ENCODE measurements around the gene PGAP3. TPM values are rescaled to one million over a fixed set of nuclear protein-coding genes. Genes with fewer than 3 reads are reported as not detected.

PGAP3 gene
- total and polyA plus RNA-seq, 2 donors from 2014 or later = 33.8 to 48.5 TPM

GRCh38 chr17:39634384-39634871, 53.4 kb downstream of the PGAP3 start:
- Histone ChIP-seq H3K9ac (ENCODE audit: low read length in 3 of 3) (peak overlapping the region in 1 of 3 donors; percentile 55), H3K27me3 (ENCODE audit: control insufficient read depth, insufficient read depth, low read length) (no peaks in the 10 kb centered on the region), H3K27ac (ENCODE audit: low read depth in 2 of 2, low read length in 2 of 2) (no peak overlapping the region), H3K36me3 (ENCODE audit: control insufficient read depth in 2 of 3, insufficient read depth in 3 of 3, low read length in 3 of 3) (no peaks in the 10 kb centered on the region), H3K4me3 (ENCODE audit: low read length in 3 of 3) (no peak overlapping the region), H3K4me1 (ENCODE audit: control insufficient read depth in 2 of 3, insufficient read depth in 2 of 3, low read depth in 1 of 3, low read length in 3 of 3) (peaks cover 2 to 24% (median 15%) of the 10 kb centered on the region in 3 donors), H3K9me3 (ENCODE audit: control insufficient read depth in 2 of 3, insufficient read depth in 1 of 3, low read length in 3 of 3) (no peaks in the 10 kb centered on the region)
- DNase-seq (peak in 3 of 5 donors; percentile 52 to 87 (median 86)), FAIRE-seq (no peak)
- intact Hi-C loops (cut with DNase I) = no loop called here
- peak; percentile 55 for TF ChIP-seq CTCF (IDR thresholded peaks at IDR 0.05; ENCODE audit: borderline replicate concordance, extremely low read depth, insufficient read depth)

GRCh38 chr17:39633570-39634183, 54.2 kb downstream of the PGAP3 start:
- Histone ChIP-seq H3K4me1 (ENCODE audit: control insufficient read depth in 2 of 3, insufficient read depth in 2 of 3, low read depth in 1 of 3, low read length in 3 of 3) (peaks cover 2 to 21% (median 15%) of the 10 kb centered on the region in 3 donors), H3K27ac (ENCODE audit: low read depth in 2 of 2, low read length in 2 of 2) (peak overlapping the region in 1 of 2 donors; percentile 11), H3K9me3 (ENCODE audit: control insufficient read depth in 2 of 3, insufficient read depth in 1 of 3, low read length in 3 of 3) (no peaks in the 10 kb centered on the region), H3K27me3 (ENCODE audit: control insufficient read depth, insufficient read depth, low read length) (no peaks in the 10 kb centered on the region), H3K36me3 (ENCODE audit: control insufficient read depth in 2 of 3, insufficient read depth in 3 of 3, low read length in 3 of 3) (no peaks in the 10 kb centered on the region), H3K9ac (ENCODE audit: low read length in 3 of 3) (no peak overlapping the region), H3K4me3 (ENCODE audit: low read length in 3 of 3) (no peak overlapping the region)
- intact Hi-C loops (cut with DNase I) = no loop called here
- FAIRE-seq = no peak
- no peak for DNase-seq
- no peak for TF ChIP-seq CTCF (IDR thresholded peaks at IDR 0.05; ENCODE audit: borderline replicate concordance, extremely low read depth, insufficient read depth)

GRCh38 chr17:39632153-39632941, 55.5 kb downstream of the PGAP3 start:
- H3K9me3 ChIP-seq (ENCODE audit: control insufficient read depth in 2 of 3, insufficient read depth in 1 of 3, low read length in 3 of 3) = no peaks in the 10 kb centered on the region
- peaks cover 0 to 9% (median 6%) of the 10 kb centered on the region in 3 donors for H3K4me1 ChIP-seq (ENCODE audit: control insufficient read depth in 2 of 3, insufficient read depth in 2 of 3, low read depth in 1 of 3, low read length in 3 of 3)
- H3K36me3 ChIP-seq (ENCODE audit: control insufficient read depth in 2 of 3, insufficient read depth in 3 of 3, low read length in 3 of 3) = no peaks in the 10 kb centered on the region
- peak overlapping the region in 1 of 3 donors; percentile 34 for H3K9ac ChIP-seq (ENCODE audit: low read length in 3 of 3)
- DNase-seq (peak in 3 of 5 donors; percentile 52 to 77 (median 73)), FAIRE-seq (no peak)
- no peak for TF ChIP-seq CTCF (IDR thresholded peaks at IDR 0.05; ENCODE audit: borderline replicate concordance, extremely low read depth, insufficient read depth)
- peak overlapping the region in 1 of 2 donors; percentile 51 for H3K27ac ChIP-seq (ENCODE audit: low read depth in 2 of 2, low read length in 2 of 2)
- H3K27me3 ChIP-seq (ENCODE audit: control insufficient read depth, insufficient read depth, low read length) = no peaks in the 10 kb centered on the region
- intact Hi-C loops (cut with DNase I) = no loop called here
- no peak overlapping the region for H3K4me3 ChIP-seq (ENCODE audit: low read length in 3 of 3)

Measured in kidney (tissue), 14 donors.